Measurements from ENCODE around the gene ZBTB43.

DNA sequence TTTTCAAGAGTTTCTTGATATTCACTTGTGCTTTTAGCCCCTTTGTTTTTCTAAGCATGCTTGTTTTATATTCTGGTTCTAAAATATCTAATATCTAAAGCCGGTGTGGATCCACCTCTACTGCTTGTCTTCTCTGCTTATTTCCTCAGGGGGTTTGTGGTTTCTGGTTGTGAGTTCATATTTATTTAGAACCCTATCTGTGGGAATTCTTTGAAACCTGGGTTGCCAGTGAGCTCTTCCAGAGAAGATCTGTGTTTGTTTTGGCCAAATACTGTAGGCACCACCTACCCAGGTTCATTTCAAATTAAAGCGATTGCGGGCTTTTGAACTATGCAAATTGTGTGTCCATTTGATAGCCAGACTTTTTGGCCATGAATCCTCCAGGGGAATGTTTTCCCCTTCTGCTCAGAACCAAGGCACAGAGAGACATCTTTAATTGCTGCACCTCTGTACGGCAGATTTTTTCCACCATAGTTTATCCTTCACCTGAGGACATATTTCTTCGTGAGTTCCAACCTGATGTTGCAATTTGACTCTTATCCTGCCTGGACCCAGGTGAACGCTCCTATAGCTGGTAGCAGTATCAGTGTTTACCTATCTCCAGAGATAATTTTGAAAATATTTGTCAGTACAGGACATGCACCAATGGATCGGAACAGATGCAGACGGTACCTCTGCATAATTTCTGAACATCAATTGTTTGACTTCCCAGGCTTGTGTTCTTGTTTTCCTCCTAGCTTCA lies 2.4 kb upstream of the ZBTB43 start:
- TF ChIP-seq POLR2A (IDR thresholded peaks at IDR 0.05): no peak
- TF ChIP-seq, protein P1, sequence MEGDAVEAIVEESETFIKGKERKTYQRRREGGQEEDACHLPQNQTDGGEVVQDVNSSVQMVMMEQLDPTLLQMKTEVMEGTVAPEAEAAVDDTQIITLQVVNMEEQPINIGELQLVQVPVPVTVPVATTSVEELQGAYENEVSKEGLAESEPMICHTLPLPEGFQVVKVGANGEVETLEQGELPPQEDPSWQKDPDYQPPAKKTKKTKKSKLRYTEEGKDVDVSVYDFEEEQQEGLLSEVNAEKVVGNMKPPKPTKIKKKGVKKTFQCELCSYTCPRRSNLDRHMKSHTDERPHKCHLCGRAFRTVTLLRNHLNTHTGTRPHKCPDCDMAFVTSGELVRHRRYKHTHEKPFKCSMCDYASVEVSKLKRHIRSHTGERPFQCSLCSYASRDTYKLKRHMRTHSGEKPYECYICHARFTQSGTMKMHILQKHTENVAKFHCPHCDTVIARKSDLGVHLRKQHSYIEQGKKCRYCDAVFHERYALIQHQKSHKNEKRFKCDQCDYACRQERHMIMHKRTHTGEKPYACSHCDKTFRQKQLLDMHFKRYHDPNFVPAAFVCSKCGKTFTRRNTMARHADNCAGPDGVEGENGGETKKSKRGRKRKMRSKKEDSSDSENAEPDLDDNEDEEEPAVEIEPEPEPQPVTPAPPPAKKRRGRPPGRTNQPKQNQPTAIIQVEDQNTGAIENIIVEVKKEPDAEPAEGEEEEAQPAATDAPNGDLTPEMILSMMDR (IDR thresholded peaks at IDR 0.05): no peak
